ENCODE results near the gene EVA1A.

Gene EVA1A

GRCh38 chr2:75543446-75543845, 17.3 kb downstream of the EVA1A start:
- no peaks in the 10 kb centered on the region for H3F3A ChIP-seq (ENCODE audit: low read depth)
- H2AFZ ChIP-seq (ENCODE audit: low read length) = no peak overlapping the region
- H3K4me1 ChIP-seq (ENCODE audit: insufficient read depth, low read length, poor library complexity, severe bottlenecking) = no peaks in the 10 kb centered on the region
- no peaks in the 10 kb centered on the region for H3K79me2 ChIP-seq (ENCODE audit: insufficient read depth, low read length)
- no peak for TF ChIP-seq EZH2phosphoT487 (IDR thresholded peaks at IDR 0.05; ENCODE audit: borderline replicate concordance)
- no peak for TF ChIP-seq CTCF (conservative IDR thresholded peaks at IDR 0.05; ENCODE audit: low read length)
- no peaks in the 10 kb centered on the region for H3K36me3 ChIP-seq (ENCODE audit: insufficient read depth, low read length)
- H3K9me2 ChIP-seq (replicated peaks; ENCODE audit: low read depth, low read length) = no peaks in the 10 kb centered on the region
- no peak overlapping the region for H3K9ac ChIP-seq (ENCODE audit: low read depth, low read length, poor library complexity, severe bottlenecking)
- no peak overlapping the region for H3K4me2 ChIP-seq (ENCODE audit: low read depth, low read length, poor library complexity, severe bottlenecking)
- H3K27me3 ChIP-seq (ENCODE audit: insufficient read depth, low read length, poor library complexity, severe bottlenecking) = no peaks in the 10 kb centered on the region
- H3K9me3 ChIP-seq (ENCODE audit: insufficient read depth, low read depth, low read length) = no peaks in the 10 kb centered on the region
- H4K20me1 ChIP-seq (ENCODE audit: insufficient read depth, low read length, poor library complexity, severe bottlenecking) = no peaks in the 10 kb centered on the region
- H3K4me3 ChIP-seq (ENCODE audit: low read length, poor library complexity, severe bottlenecking) = no peak overlapping the region

DNA sequence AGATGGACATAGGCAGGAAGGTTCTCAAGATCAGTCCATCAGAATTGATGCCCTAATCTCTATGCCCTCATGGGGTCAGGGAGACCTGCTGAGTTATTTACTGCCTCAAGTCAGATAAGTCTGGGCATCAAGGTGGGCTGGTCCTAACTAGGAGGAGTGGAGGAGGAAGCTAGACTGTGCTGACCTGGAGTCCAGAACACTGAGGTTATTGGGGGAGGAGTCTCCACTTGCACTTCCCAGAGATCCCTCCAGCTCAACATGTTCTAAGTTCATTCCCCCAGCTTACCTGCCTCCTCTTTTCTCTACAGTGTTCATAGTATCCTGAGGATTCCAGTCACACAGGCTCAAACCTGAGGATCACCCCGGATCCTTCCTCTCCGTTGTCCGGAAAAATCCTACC, 19.3 kb downstream of the EVA1A start:
- no peak overlapping the region for H3K4me2 ChIP-seq (ENCODE audit: low read depth, low read length, poor library complexity, severe bottlenecking)
- H3K4me1 ChIP-seq (ENCODE audit: insufficient read depth, low read length, poor library complexity, severe bottlenecking) = no peaks in the 10 kb centered on the region
- no peaks in the 10 kb centered on the region for H3K9me2 ChIP-seq (replicated peaks; ENCODE audit: low read depth, low read length)
- H2AFZ ChIP-seq (ENCODE audit: low read length) = no peak overlapping the region
- no peaks in the 10 kb centered on the region for H3F3A ChIP-seq (ENCODE audit: low read depth)
- no peak for TF ChIP-seq CTCF (conservative IDR thresholded peaks at IDR 0.05; ENCODE audit: low read length)
- TF ChIP-seq EZH2phosphoT487 (IDR thresholded peaks at IDR 0.05; ENCODE audit: borderline replicate concordance) = no peak
- no peak overlapping the region for H3K4me3 ChIP-seq (ENCODE audit: low read length, poor library complexity, severe bottlenecking)
- H4K20me1 ChIP-seq (ENCODE audit: insufficient read depth, low read length, poor library complexity, severe bottlenecking) = no peaks in the 10 kb centered on the region
- H3K27me3 ChIP-seq (ENCODE audit: insufficient read depth, low read length, poor library complexity, severe bottlenecking) = no peaks in the 10 kb centered on the region
- no peak overlapping the region for H3K9ac ChIP-seq (ENCODE audit: low read depth, low read length, poor library complexity, severe bottlenecking)
- H3K36me3 ChIP-seq (ENCODE audit: insufficient read depth, low read length) = no peaks in the 10 kb centered on the region
- H3K79me2 ChIP-seq (ENCODE audit: insufficient read depth, low read length) = no peaks in the 10 kb centered on the region
- no peaks in the 10 kb centered on the region for H3K9me3 ChIP-seq (ENCODE audit: insufficient read depth, low read depth, low read length)

DNA sequence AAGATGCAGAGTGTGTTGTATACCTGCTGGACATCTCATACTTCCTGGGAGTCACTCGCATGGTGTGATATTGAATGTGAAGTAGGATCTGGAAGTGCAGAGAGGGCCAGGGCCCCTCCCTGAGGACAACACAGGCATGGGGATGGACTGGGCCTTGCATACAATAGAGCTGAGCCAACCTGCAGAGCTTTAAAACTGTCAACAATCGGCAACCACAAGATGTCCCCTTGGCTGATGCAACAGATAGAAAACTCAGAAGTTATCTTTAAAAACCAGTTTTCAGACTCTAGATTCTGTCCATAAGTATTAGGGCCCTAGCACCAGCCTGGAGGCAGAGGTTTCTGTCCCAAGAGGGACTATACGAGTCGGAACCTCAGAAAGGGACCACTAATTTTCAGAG, 19.7 kb downstream of the EVA1A start:
- H3K9me3 ChIP-seq (ENCODE audit: insufficient read depth, low read depth, low read length) = no peaks in the 10 kb centered on the region
- TF ChIP-seq EZH2phosphoT487 (IDR thresholded peaks at IDR 0.05; ENCODE audit: borderline replicate concordance) = no peak
- no peak for TF ChIP-seq CTCF (conservative IDR thresholded peaks at IDR 0.05; ENCODE audit: low read length)
- H3K4me2 ChIP-seq (ENCODE audit: low read depth, low read length, poor library complexity, severe bottlenecking) = no peak overlapping the region
- H3K4me1 ChIP-seq (ENCODE audit: insufficient read depth, low read length, poor library complexity, severe bottlenecking) = no peaks in the 10 kb centered on the region
- H2AFZ ChIP-seq (ENCODE audit: low read length) = no peak overlapping the region
- no peaks in the 10 kb centered on the region for H3K79me2 ChIP-seq (ENCODE audit: insufficient read depth, low read length)
- no peaks in the 10 kb centered on the region for H4K20me1 ChIP-seq (ENCODE audit: insufficient read depth, low read length, poor library complexity, severe bottlenecking)
- H3K27me3 ChIP-seq (ENCODE audit: insufficient read depth, low read length, poor library complexity, severe bottlenecking) = no peaks in the 10 kb centered on the region
- H3F3A ChIP-seq (ENCODE audit: low read depth) = no peaks in the 10 kb centered on the region
- no peak overlapping the region for H3K4me3 ChIP-seq (ENCODE audit: low read length, poor library complexity, severe bottlenecking)
- H3K9ac ChIP-seq (ENCODE audit: low read depth, low read length, poor library complexity, severe bottlenecking) = no peak overlapping the region
- no peaks in the 10 kb centered on the region for H3K36me3 ChIP-seq (ENCODE audit: insufficient read depth, low read length)
- H3K9me2 ChIP-seq (replicated peaks; ENCODE audit: low read depth, low read length) = no peaks in the 10 kb centered on the region
